ENCODE results near the gene RETREG2. TPM values are rescaled to one million over a fixed set of nuclear protein-coding genes. Genes with fewer than 3 reads are reported as not detected.
A peak's percentile ranks its signal among the peaks of the same experiment; 100 is the strongest.

RETREG2 gene
- total RNA-seq, 4 donors from 2014 or later = 82.3 to 122 (median 100) TPM

DNA sequence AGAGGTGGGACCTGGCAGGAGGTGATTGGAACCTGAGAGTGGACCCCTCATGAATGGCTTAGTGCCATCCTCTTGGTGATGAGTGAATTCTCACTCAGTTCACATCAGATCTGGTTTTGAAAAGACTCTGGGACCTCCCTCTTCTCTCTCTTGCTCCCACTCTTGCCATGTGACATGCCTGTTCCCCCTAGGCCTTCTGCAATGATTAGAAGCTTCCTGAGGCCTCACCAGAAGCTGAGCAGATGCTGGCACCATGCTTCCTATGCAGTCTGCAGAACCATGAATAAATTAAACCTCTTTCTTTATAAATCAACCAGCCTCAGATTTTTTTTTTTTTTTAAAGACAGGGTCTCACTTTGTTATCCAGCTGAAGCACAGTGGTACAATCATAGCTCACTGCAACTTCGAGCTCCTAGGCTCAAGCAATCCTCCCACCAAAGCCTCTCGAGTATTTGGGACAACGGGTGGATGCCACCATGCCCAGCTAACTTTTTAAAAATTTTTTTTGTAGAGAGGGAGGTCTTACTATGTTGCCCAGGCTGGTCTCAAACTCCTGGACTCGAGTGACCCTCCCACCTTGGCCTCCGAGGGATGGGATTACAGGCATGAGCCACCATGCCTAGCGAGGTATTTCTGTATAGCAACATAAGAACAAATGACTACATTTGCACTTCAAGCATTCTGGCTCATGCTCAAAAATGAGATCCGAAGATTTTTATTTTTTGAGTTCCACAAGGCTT, 26.5 kb downstream of the RETREG2 start:
- DNase-seq = no peak
- H3K9me3 ChIP-seq = no peaks in the 10 kb centered on the region
- 91 to 93% methylated on average over 7 of the region's 7 CpGs for WGBS, 2 donors
- no peaks in the 10 kb centered on the region for H3K27me3 ChIP-seq
- intact Hi-C loops (cut with DNase I) = no loop called here
- no peak for TF ChIP-seq POLR2A (IDR thresholded peaks at IDR 0.05)
- no peak for TF ChIP-seq CTCF (IDR thresholded peaks at IDR 0.05)
- peaks cover 17 to 27% of the 10 kb centered on the region in 2 donors for H3K4me1 ChIP-seq
- no peak overlapping the region for H3K27ac ChIP-seq
- H3K36me3 ChIP-seq = peaks cover 0 to 13% of the 10 kb centered on the region in 2 donors
- H3K4me3 ChIP-seq (replicated peaks in 1 of 3) = no peak overlapping the region

- intact Hi-C loops (cut with DNase I) = no loop called here
- H3K4me3 ChIP-seq (replicated peaks in 1 of 3) = no peak overlapping the region
- TF ChIP-seq CTCF (IDR thresholded peaks at IDR 0.05) (no peak), POLR2A (IDR thresholded peaks at IDR 0.05) (no peak)
- no peaks in the 10 kb centered on the region for H3K27me3 ChIP-seq
- H3K9me3 ChIP-seq = no peaks in the 10 kb centered on the region
- H3K27ac ChIP-seq = no peak overlapping the region
- peaks cover 17 to 27% of the 10 kb centered on the region in 2 donors for H3K4me1 ChIP-seq
- DNase-seq = no peak
- WGBS, 2 donors = 76 to 89% methylated on average over 5 of the region's 5 CpGs
- H3K36me3 ChIP-seq = peaks cover 6 to 19% of the 10 kb centered on the region in 2 donors
Observed at GRCh38 chr2:219205165-219205538, 27.1 kb downstream of the RETREG2 start.

DNA sequence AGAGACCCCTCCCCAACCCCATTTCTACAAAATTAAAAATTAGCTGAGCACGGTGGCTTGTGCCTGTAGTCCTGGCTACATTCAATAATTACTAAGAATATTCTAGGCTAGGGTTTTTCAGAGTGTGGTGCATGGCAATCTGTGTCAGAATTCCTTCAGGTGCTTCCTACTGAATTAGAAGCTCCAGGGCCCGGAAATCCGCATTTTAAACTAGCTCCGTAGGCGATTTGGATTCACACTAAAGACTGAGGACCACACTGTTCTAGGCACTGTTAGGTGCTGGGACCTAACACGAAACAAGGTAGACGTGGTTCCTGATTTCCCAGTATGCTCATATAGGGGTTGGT, 27.9 kb downstream of the RETREG2 start:
- 17 to 27% methylated on average over 7 of the region's 7 CpGs for WGBS, 2 donors
- no peaks in the 10 kb centered on the region for H3K9me3 ChIP-seq
- H3K27ac ChIP-seq = peak overlapping the region; percentile 81 to 97 (median 94)
- H3K27me3 ChIP-seq = no peaks in the 10 kb centered on the region
- peaks cover 17 to 27% of the 10 kb centered on the region in 2 donors for H3K4me1 ChIP-seq
- H3K4me3 ChIP-seq (replicated peaks in 1 of 3) = peak overlapping the region in 2 of 3 donors; percentile 2 to 54
- no peak for TF ChIP-seq CTCF (IDR thresholded peaks at IDR 0.05)
- no peak for TF ChIP-seq POLR2A (IDR thresholded peaks at IDR 0.05)
- intact Hi-C loops (cut with DNase I) = no loop called here
- DNase-seq = no peak
- H3K36me3 ChIP-seq = peaks cover 13 to 27% of the 10 kb centered on the region in 2 donors

DNA sequence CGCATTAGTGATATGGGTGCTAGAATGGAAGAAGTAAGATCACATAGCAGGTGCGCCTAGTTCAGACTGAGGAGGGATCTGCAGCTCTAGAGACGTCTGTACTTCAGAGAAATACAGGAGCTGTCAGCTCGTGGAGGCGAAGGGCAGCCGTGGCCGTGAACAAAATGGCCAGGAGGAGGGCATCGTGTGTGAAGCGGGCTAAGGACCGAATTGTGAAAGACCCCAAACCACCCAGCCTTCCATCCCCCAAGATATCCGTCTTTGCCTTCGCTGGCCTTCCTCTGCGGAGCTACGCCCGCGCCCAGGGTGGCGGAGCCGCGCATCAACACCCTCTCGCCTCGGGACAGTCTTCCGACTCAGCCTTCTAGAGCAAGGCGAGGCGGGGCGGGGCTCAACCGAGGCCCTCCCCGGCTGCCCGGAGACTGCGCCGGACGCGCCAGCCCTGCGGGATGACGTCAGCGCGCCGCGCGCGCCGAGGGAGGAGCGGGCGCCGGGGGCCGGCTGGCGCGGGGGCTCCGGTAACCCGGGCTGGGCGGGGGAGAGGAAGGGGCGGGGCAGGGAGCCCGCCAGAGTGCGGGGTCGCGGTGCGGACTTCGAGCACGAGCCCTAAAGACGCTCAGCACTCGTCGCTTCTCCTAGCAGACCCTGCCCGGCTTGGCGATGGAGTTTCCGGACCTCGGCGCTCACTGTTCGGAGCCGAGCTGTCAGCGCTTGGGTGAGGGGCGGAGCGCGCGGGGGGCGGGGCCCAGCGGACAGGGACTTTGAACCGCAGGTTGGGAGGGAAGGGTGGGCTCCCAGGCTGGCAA, 28.5 kb downstream of the RETREG2 start, which contains the start of gene ZFAND2B:
Gene ZFAND2B, plus strand, starts transcription at position 455 of the 806 bp plus-strand sequence. Its CDS starts 206 bp downstream, at position 661.
- peak within 1 kb of the TSS; percentile 43 to 54 (median 51) for H3K4me3 ChIP-seq (replicated peaks in 1 of 3)
- peaks cover 13 to 28% of the 10 kb centered on the region in 2 donors for H3K36me3 ChIP-seq
- no peaks in the 10 kb centered on the region for H3K9me3 ChIP-seq
- intact Hi-C loops (cut with DNase I) = no loop called here
- H3K27me3 ChIP-seq = no peaks in the 10 kb centered on the region
- H3K4me1 ChIP-seq = peaks cover 17 to 27% of the 10 kb centered on the region in 2 donors
- WGBS, 2 donors = 0 to 1% methylated on average over 11 to 30 of the region's 76 CpGs
- TF ChIP-seq CTCF (IDR thresholded peaks at IDR 0.05) = peak in 2 of 6 experiments; percentile 8 to 47
- peak; percentile 69 to 99 for TF ChIP-seq POLR2A (IDR thresholded peaks at IDR 0.05)
- H3K27ac ChIP-seq = peak within 1 kb of the TSS; percentile 81 to 97 (median 94)
- peak; percentile 96 to 97 for DNase-seq
